ENCODE results near the gene ECSIT.
"Not testable (repeated sequence)": the region's sequence is repeated elsewhere in the genome, so short reads cannot be mapped to it uniquely, and the experiment has no call there.

Gene ECSIT

DNA sequence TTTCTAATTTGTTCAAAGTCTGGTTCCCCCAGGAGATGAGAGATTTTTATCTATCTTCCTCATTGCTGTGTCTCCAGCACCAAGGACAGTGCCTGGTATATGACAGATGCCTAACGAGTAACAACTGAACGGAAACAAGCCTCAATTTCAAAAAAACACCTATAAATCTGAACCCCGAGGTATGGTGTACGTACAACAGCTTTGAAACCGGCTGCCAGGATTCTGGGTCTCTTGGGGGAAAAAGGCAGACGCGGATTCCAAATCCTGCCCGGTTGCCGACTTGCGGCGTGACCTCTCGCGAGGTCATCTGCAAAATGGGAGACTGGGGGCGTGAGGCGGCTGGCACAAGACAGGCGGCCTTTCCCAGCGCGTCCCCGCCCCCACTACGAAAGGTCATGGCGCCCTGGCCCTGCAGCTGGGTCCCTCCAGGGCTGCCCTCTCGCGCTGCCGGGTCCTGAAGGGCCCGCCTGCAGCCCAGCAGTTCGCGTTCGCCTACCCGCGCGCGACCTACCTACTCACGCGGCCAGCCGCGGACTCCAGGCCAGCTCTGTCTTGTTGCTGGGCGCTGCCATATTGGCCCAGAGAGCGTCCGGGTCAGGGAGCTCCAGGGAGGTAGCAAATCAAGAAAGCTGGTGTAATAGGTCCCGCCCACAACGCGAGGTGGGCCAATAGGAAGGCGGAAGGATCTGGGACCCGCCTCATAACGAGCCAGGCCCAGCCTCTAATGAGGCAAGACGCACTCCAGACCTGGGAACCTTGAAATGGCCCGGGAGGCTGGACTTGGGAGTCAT, at the start of gene ECSIT:
Gene ECSIT, minus strand, starts transcription at position 584 of the 791 bp plus-strand sequence. CDS start 9,964 bp downstream, outside the sequence.
- peak; percentile 69 to 85 (median 80) for DNase-seq

DNA sequence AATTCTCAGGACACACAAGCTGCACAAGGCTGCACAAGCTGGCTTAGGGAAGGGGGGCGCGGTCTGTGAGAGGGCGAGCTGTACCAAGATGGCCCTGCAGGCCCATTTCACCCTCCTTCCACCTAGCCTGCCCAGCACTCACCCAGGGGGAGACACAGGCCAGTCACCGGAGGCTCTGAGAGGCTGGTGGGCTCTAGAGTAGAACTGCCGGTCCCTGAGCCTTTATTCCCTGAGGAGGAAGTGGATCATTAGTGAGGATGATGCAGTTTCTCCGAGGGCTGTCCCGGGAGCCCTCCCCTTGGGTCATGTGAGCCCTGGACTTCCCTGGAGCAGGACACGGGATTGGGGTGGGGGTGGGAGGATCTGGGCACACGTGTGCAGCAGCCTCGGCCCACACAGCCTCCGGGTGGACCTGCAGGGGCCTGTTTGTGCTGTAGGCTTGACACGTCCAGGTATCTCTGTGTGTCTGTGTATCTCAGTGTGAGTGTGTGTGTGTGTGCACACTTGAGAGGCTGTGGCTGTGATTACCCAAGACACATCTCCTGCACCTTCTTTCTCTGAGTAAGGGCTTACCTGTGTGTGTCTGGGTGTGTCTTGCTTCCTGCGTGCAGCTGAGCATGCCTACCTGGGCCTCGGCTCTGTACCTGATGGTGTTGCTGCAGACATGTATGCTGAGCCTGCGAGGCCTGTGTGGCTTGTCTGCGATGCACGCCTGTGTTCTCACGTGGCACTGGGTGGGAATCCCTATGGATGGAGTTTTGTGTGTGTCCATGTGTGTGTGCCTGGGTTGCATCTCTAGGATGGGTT, 48.7 kb upstream of the ECSIT start, which contains the start of gene ACP5:
Gene ACP5, minus strand, starts transcription at position 195 of the 807 bp plus-strand sequence. CDS start 328 bp downstream, outside the sequence.
- DNase-seq, result no peak

GRCh38 chr19:11576227-11576626, 47.3 kb upstream of the ECSIT start:
- no peak for DNase-seq

GRCh38 chr19:11574689-11575088, 45.8 kb upstream of the ECSIT start:
- no peak for DNase-seq

- not testable (repeated sequence) for DNase-seq
Observed at GRCh38 chr19:11573763-11574162, 44.8 kb upstream of the ECSIT start.

DNA sequence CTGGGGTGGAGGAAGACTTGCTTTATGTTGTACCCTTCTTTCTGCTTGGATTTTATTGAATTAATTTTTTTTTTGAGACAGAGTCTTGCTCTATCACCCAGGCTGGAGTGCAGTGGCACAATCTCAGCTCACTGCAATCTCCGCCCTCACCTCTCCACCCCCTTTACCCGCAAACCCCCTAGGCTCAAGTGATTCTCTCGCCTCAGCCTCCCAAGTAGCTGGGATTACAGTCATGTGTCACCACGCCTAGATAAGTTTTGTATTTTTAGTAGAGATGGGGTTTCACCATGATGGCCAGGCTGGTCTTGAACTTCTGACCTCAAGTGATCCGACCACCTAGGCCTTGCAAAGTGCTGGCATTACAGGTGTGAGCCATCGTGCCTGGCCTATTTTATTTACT, 44.4 kb upstream of the ECSIT start:
- DNase-seq, result not testable (repeated sequence)

- DNase-seq, result no peak
Observed at GRCh38 chr19:11570039-11570462, 41.1 kb upstream of the ECSIT start.

DNA sequence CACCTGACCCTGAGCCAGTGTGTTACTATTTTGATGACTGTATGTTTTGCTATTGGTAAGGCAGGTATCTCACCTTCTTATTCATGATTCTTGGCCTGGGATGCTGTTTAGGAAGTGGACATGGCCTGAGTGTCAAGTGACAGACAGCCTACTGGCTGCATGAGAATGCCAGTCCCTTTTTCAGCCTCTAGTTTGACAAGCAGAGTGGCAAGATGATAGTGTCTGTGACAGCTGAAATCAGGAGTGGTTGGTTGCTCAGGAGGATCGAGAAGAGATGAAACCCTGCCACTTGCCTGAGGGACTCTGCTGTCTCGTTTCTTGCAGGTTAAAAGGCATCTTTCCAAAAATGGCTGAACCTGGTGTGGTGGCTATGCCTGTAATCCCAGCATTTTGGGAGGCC, 37.2 kb upstream of the ECSIT start:
- no peak for DNase-seq

- DNase-seq, result not testable (repeated sequence)
Observed at GRCh38 chr19:11565649-11565980, 36.7 kb upstream of the ECSIT start.

DNA sequence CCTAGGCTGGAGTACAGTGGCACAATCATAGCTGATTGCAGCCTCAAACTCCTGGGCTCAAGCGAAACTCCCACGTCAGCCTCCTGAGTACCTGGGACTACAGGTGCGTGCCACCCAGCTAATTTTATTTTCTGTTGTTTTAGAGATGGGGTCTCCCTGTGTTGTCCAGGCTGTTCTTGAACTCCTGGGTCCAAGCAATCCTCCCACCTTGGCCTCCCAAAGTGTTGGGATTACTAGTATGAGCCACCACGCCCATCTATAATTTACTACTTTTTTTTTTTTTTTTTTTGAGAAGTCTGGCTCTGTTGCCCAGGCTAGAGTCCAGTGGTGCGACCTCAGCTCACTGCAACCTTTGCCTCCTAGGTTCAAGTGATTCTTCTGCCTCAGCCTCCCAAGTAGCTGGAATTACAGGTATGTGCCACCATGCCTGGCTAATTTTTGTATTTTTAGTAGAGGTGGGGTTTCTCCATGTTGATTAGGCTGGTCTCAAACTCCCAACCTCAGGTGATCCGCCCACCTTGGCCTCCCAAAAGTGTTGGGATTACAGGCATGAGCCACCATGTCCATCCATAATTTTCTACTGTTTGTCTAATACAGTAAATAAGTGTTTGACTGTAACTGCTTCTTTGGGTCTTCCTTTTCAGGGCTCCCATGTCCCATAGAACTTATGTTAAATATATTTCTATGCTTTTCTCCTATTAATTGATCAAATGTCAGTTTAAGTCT, 35.3 kb upstream of the ECSIT start:
- DNase-seq, result not testable (repeated sequence)

DNA sequence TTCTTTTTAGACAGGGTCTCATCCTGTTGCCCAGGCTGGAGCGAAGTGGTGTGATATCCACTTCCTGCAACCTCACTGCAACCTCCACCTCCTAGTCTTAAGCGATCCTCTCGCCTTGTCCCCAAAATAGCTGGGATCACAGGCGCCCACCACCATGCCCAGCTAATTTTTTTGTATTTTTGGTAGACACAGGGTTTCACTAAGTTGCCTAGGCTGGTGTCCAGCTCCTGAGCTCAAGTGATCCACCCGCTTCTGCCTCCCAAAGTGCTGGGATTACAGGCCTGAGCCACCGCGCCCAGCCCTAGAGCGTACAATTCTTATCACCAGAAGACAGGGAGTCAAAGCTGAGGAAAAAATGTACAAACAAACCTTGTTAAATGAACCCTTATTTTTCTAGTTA, 34.6 kb upstream of the ECSIT start:
- DNase-seq, result no peak

DNA sequence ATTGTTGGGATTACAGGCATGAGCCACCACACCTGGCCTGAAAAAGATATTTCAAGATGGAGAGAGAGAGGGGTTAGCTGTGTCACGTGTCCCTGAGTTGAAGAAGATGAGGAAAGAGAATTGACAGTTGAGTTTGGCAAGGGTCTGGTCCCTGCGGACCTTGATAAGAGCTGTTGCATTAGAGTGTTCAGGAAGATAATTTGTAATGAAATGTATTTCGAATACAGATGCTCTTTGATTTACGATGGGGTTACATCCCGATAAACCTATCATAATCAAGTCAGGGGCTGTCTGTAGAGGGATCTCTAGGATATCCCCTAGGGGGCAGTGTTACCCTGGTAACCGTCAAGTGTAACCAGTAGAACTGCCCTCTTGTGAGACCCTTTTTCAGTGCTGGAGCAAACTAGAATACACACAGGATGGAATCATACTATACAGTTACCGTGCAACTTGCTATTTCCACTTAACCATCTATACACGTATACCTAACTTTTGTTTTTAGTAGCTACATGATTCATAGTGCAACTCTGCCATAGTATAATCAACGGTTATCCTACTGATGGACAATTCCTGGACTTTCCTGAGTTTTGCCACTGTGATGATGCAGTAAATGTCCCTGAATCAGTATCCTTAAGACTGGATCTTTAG, 31.6 kb upstream of the ECSIT start:
- DNase-seq, result peak in 1 of 4 experiments; percentile 19

DNA sequence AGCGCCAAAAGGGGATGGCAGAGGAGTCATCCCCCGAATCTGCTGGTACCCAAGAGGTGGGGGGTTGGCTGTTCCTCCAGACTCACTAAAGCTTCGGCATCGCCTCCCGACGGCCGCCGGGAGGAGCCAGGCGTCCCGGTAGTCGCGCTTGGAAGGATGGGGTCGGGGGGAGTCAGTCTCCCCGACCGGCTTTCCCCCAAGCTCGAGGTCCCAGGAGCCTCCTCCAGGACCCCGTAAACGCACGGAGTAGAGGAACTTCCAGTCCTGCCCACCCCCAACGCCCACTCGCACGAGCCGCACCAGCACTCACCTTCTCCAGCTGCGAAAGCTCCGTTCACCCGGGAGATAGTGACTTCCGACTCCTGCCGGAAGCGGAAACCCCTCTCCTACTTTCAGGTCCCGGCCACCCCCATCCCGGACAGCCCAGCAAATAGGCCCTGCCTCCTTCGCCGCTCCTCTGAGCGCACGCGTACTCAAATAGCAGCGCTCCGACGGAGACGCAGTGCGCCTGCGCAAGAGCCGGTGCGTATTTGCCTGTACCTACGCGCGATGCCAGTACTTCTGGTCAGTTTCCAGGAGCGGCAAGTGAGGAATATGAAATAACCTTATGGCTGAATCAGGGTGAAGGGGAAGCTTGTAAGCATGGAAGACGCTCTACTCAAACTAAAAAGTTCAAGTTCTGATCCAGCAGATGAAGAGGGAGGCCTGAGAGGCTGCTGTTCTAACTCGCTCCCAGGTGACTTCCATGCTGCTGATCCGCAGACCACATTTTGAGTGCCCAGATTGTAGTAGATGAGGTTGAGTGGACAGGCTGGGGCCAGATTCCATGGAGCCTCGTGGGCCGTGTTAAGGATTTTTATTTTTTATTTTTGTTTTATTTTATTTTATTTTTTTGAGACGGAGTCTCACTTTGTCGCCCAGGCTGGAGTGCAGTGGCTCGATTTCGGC, 30.2 kb upstream of the ECSIT start, which contains the start of gene ELOF1:
Gene ELOF1, minus strand, starts transcription at position 350 of the 948 bp plus-strand sequence. CDS start 4,883 bp downstream, outside the sequence.
- DNase-seq, result peak; percentile 88 to 92 (median 90)

DNA sequence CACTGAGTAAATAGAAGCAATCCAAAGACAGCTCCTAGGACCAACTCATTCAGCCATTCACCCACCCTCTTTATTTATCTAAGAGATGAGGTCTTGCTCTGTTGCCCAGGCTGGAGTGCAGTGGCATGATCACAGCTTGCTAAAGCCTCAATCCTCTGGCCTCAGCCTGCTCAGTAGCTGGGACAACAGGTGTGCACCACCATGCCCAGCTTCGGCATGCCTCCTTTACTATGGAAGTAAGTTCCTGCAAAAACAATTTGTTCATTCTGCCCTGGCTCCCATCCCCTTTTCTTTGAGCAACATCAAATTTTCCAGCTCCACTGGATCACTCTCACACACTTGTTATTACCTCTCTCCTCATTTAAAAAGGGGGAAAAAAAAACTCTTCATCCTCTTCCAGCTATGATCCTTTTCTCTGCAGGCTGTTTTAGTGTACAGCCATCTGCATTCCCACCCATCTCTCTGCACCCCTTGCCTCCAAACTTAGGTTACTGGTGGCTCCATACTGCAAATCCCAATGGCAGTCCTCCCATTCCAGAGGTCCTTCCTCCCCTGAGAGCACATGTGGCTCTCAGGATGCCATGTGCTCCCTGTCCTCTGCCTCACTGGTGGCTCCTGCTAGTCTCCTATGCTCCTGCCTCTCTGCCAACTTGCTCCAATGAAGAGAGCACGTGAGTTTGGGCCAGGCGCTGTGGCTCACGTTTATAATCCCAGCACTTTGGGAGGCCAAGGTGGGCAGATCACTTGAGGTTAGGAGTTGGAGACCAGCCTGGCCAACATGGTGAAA, 27.9 kb upstream of the ECSIT start:
- no peak for DNase-seq

DNA sequence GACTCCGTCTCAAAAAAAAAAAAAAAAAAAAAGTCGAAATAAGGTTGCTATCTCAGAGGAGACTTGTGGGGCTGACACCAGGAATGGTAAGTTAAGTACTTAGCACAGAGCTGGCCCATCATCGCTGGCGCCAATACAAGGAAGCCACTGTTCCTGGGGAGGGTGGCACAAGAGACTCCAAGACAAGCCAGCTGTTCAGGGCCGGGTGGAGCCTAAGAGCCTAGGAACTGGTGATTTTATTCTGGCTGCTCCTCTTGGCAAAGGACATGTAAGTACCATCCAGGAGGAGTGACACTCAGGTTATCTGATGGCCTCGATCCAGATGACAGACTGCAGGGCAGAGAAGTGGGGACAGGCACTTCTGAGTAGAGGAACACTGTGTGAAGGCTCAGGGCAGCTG, 26.3 kb upstream of the ECSIT start:
- no peak for DNase-seq

GRCh38 chr19:11554160-11554559, 25.2 kb upstream of the ECSIT start:
- no peak for DNase-seq

- DNase-seq, result no peak
Observed at GRCh38 chr19:11552666-11553372, 23.9 kb upstream of the ECSIT start.

GRCh38 chr19:11551603-11552235, 22.8 kb upstream of the ECSIT start:
- no peak for DNase-seq

DNA sequence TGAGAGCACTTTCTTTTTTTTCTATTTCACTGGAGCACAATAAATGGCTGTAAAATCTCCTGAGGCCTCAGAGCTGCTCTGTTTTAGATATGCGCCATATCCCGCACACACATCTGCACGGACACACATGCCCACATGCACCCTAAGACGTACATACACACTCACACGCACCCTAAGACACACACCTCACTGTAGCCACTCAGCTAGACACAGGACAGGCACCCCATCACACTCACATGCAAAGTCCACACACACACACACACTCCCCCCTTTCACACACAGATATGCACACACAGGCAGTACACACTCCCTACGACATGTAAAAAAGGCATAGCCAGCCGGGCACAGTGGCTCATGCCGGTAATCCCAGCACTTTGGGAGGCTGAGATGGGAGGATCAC, 21.3 kb upstream of the ECSIT start:
- DNase-seq, result no peak
